Activated CD8-positive, alpha-beta memory T cell treated with anti-CD3 and anti-CD28 coated beads, Interleukin-2, amount 50 U/mL, for 4 hours (primary cell): ENCODE data around the gene DDR1.
"Not testable (repeated sequence)": the region's sequence is repeated elsewhere in the genome, so short reads cannot be mapped to it uniquely, and the experiment has no call there.

ENCODE experiments used
- DNase-seq: peaks from one replicate; pipeline ENCODE4 v3.0.0-alpha.2; 2020

DDR1 gene

DNA sequence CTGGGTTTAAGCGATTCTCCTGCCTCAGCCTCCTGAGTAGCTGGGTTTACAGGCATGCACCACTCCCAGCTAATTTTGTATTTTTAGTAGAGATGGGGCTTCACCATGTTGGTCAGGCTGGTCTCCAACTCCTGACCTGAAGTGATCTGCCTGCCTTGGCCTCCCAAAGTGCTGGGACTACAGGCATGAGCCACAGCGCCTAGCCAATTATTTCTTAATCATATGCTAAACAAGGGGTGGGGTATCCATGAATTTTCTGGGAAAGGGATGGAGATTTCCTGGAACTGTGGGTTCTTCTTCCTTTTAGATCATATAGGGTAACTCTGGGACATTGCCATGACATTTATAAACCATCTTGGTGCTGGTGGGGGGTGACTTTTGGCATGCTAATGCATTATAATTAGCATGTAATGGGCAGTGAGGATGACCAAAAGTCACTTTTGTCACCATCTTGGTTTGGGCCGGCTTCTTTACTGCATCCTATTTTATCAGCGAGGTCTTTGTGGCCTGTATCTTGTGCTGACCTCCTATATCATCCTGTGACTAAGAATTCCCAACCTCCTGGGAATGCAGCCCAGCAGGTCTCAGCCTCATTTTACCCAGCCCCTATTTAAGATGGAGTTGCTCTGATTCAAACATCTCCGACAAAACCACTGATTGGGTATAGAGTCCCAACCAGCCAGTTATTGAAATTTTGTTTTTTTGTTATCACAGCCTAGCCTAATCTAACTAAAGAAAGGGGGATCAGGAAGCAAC lies 29.9 kb upstream of the DDR1 start:
- no peak for DNase-seq

DNA sequence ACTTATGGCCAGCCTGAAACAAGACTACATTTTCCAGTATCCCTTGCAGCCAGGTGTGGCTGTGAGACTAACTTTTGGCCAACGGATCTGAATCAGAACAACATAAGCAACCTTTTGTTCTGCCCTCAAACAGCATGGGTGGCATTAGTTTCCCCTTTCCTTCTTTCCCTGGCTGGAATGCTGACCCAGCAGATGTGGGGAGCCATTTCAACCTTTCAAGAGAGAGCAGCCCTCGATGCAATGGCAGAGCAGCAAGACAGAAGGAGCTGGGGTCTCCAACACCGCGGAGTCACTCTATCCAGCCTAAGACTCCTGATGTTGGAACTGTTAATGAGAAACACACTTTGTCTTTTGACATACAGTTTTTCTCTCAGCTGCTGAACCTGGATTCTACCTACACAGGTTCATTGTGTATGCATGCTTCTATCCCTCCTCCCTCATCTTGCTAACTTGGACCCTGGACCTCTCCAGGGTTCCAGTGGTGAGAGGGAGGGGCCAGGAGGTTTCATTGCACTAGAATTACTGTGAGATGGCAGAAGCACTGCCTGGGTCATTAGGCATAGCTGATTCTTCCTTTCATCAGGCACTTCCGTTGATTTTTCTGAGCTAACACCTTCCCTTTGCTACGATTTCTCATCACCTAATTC lies 28.8 kb upstream of the DDR1 start:
- DNase-seq = no peak

GRCh38 chr6:30857112-30857511 lies 27.2 kb upstream of the DDR1 start:
- DNase-seq = no peak

DNA sequence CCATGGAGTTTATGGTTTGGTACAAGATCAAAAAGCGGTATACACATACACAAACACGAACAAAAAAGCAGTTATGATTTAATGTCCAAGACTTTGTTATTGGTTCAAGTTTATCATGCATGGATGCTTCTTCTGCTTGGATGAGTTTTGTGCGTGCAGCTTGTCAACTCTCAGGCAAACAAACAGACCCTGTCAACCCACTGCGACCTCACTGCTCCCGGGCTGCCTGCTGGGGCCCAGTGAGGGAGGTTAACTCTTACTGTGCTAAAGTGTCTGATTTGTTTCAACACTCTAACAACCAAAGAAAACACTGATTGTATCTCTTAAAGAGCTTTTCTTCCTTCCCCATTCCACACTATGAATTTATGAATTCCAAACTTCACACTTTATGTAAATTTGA lies 26.8 kb upstream of the DDR1 start:
- no peak for DNase-seq

DNA sequence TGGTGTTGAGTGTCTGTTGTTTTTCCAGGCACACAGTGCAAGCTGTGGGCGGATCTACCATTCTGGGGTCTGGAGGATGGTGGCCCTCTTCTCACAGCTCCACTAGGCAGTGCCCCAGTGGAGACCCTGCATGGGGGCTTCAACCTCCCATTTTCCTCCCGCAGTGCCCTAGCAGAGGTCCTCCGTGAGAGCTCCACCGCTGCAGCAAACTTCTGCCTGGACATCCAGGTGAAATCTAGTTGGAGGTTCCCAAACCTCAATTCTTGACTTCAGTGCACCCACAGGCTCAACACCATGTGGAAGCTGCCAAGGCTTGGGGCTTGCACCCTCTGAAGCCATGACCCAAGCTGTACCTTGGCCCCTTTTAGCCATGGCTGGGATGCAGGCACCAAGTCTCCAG lies 24.6 kb upstream of the DDR1 start:
- DNase-seq = not testable (repeated sequence)

- no peak for DNase-seq
Observed at GRCh38 chr6:30861257-30862048, 22.9 kb upstream of the DDR1 start.

GRCh38 chr6:30862156-30862875 lies 22.0 kb upstream of the DDR1 start:
- DNase-seq = no peak

- DNase-seq = no peak
Observed at GRCh38 chr6:30864325-30864724, 20.0 kb upstream of the DDR1 start.

- DNase-seq = not testable (repeated sequence)
Observed at GRCh38 chr6:30869241-30869749, 15.0 kb upstream of the DDR1 start.

DNA sequence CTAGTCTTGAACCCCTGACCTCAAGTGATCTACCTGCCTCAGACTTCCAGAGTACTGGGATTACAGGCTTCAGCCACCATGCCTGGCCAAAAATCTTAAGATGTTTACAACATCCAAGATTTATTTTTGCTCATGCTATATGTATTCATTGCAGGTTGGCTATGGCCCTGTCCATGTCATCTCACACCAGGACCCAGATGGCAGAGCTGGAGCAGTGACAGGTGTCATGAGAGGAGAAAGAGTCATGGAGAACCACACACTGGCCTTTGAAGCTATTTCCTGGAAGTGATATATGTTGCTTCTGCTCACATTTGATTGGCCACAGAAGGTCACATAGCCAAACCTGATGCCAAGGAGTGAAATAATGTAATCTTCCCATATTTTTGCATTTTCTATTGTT lies 13.8 kb upstream of the DDR1 start:
- DNase-seq = no peak

GRCh38 chr6:30871592-30872183 lies 12.6 kb upstream of the DDR1 start:
- no peak for DNase-seq

GRCh38 chr6:30873137-30873640 lies 11.1 kb upstream of the DDR1 start:
- DNase-seq = no peak

DNA sequence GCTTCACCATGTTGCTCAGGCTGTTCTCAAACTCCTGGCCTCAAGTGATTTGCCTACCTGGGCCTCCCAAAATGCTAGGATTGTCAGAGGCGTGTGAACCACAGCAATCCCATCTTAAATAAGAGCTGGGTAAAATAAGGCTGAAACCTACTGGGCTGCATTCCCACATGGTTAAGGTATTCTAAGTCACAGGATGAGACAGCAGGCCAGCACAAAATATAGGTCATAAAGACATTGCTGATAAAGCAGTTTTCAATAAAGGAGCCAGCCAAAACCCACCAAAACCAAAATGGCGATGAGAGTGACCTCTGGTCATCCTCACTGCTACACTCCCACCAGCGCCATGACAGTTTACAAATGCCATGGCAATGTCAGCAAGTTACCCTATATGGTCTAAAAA lies 10.5 kb upstream of the DDR1 start:
- DNase-seq = not testable (repeated sequence)

DNA sequence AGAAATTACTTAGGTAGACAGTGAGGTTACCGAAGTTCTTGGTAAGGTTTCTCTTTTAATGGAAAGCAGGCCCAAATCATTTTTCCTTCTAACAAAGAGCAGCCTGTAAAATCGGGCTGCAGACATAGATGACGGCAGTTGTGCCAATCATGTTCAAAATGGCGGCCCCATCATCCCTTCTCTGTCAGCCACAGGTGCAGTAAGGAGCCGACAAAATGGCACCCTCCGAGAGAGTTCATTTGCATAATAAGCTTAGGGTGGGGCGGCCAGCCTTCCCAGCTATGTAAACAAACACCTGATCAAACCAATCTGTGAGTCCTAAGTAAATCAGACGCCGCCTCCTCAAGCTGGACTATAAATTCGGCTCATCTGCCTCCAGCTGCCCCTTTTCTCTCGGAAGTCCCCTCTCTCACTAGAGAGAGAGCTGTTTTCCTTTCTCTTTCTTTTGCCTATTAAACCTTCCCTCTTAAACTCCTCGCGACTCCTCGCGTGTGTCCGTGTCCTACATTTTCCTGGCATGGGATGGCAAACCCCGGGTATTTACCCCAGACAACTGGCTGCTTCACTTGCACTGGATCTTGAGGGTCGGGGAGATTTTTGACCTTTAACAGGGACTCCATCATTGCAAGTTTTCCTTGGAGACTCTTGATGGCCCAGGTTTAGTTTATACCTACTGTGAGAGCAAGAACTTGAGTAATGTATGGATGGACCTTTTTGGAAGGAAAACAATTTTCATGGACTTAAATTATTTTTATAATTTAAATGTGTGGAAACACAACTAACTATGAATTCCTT lies 8.9 kb upstream of the DDR1 start:
- no peak for DNase-seq

DNA sequence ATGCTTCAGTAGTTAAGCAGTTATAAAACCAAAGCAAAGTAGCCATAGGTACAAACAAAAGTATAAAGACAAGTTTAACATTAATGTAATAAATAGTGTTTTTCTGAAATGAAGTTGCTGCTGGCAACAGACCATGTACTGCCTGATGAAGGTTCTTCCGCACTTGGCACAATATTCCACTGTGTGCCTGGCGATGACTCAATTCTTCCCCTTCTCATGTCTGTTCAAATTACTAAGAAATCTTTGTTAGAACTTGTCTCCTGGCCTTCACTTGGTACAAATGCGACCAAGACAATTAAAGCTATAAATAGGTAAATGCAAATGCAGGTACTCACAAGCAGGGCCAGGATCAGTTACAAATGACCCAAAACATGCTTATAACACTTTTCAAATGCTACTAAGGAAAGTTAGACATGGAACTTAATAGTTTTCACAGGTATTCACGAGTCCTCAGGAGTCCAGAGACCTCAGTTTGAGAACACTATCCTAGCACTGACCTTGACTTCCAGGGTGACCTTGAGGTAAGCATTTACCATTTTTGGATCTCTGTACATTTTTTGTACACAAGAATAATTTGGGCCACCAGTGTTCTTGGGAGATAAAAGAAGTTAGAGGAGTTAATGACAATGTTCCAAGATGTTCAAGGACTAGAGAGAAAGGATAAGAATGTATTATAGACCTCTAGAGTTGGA lies 8.1 kb upstream of the DDR1 start:
- no peak for DNase-seq

GRCh38 chr6:30877419-30878262 lies 6.7 kb upstream of the DDR1 start:
- DNase-seq = peak; percentile 75

DNA sequence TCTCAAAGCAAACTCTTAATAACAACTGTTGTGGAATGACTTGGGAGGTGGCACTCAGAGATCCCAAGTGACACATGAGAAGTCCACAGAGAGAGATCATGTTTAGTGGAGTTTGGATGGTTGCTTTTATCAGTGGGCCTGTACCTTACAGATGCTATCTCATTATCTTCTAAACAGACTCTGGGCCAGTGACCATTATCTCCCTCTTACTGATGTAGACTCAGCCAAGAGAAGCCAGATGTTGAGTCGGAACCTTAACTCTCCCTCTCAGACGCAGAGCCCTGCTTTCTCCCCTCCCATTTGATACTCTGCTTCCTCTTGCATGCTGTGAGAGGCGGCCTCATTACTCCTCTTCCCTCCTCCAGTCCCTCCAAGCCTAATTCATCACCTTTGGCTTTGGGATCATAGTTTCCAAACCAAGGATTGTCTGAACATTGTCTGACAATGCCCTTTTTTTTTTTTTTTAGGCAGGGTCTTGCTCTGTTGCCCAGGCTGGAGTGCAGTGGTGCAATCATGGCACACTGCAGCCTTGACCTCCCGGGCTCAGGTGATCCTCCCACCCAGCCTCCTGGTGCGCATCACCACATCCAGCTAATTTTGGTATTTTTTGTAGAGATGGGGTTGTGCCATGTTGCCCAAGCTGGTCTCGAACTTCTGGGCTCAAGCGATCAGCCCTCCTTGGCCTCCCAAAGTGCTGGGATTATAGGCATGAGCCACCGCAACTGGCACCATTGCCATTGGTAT lies 4.5 kb upstream of the DDR1 start:
- DNase-seq = no peak

GRCh38 chr6:30880698-30881252 lies 3.5 kb upstream of the DDR1 start:
- no peak for DNase-seq
